Upper lobe of right lung (tissue), 1 donor: ENCODE measurements around the gene ZFAND6. TPM values are rescaled to one million over a fixed set of nuclear protein-coding genes. Genes with fewer than 3 reads are reported as not detected.
"Not testable (repeated sequence)": the region's sequence is repeated elsewhere in the genome, so short reads cannot be mapped to it uniquely, and the experiment has no call there.

ENCODE experiments used
- ATAC-seq: fragments of 200-7000 bp; cut with Tn5 transposase; one replicate; pipeline ENCODE4 v1.9.1; 2020; ENCODE audit warnings: mild to moderate bottlenecking, moderate library complexity
- DNase-seq: peaks from one replicate; pipeline ENCODE4 v3.0.0-alpha.2; 2020
- H3K27ac ChIP-seq: fragments of 200-600 bp; one replicate; pipeline ENCODE4 v1.8.0; 2022
- H3K27me3 ChIP-seq: fragments of 200-600 bp; one replicate; pipeline ENCODE4 v1.8.0; 2022; ENCODE audit warnings: mild to moderate bottlenecking
- H3K36me3 ChIP-seq: fragments of 200-600 bp; one replicate; pipeline ENCODE4 v1.8.0; 2022
- H3K4me1 ChIP-seq: fragments of 200-600 bp; one replicate; pipeline ENCODE4 v1.8.0; 2022
- H3K4me3 ChIP-seq: fragments of 200-600 bp; one replicate; pipeline ENCODE4 v1.8.0; 2022; ENCODE audit warnings: mild to moderate bottlenecking
- H3K9me3 ChIP-seq: fragments of 200-600 bp; one replicate; pipeline ENCODE4 v1.8.0; 2022
- intact Hi-C: fragments of 100-400 bp; cut with DNase I; formaldehyde crosslinking; loops from one replicate; pipeline ENCODE4 v1.11.0; 2022
- total RNA-seq: library from RNA; stranded (reverse); fragmentation: NEBNext Ultra II Directional; extraction: Animal tissue kit (Norgen Biotek cat#: 25700); gene quantifications from one replicate; pipeline ENCODE4 v1.2.1, GENCODE V29; 2021
- TF ChIP-seq, protein P1 (sequence below): fragments of 200-600 bp; IDR thresholded peaks from one replicate; pipeline ENCODE4 v1.8.0; 2022; ENCODE audit warnings: antibody characterized with exemption
- donor health status: DM: no; HTN: yes; CAD: no; lungs with severe emphysema.

ZFAND6 gene
- total RNA-seq, 1 donor from 2014 or later, result 79.5 TPM

DNA sequence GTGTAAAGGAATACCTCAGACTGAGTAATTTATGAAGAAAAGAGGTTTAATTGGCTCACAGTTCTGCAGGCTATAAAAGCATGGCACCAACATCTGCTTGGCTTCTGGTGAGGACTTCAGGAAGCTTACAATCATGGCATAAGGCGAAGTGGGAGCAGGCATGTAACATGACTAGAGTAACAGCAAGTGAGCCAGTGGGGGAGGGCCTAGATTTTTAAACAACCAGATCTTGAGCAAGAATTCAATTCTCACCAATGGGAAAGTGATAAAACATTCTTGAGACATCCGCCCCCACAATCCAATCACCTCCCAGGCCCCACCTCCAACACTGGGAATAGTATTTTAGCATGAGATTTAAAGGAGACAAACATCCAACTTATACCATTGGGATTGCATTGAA, 44.3 kb upstream of the ZFAND6 start:
- Histone ChIP-seq H3K27ac (no peak overlapping the region), H3K36me3 (no peaks in the 10 kb centered on the region), H3K9me3 (no peaks in the 10 kb centered on the region), H3K27me3 (no peaks in the 10 kb centered on the region), H3K4me3 (no peak overlapping the region), H3K4me1 (no peaks in the 10 kb centered on the region)
- TF ChIP-seq, protein P1, sequence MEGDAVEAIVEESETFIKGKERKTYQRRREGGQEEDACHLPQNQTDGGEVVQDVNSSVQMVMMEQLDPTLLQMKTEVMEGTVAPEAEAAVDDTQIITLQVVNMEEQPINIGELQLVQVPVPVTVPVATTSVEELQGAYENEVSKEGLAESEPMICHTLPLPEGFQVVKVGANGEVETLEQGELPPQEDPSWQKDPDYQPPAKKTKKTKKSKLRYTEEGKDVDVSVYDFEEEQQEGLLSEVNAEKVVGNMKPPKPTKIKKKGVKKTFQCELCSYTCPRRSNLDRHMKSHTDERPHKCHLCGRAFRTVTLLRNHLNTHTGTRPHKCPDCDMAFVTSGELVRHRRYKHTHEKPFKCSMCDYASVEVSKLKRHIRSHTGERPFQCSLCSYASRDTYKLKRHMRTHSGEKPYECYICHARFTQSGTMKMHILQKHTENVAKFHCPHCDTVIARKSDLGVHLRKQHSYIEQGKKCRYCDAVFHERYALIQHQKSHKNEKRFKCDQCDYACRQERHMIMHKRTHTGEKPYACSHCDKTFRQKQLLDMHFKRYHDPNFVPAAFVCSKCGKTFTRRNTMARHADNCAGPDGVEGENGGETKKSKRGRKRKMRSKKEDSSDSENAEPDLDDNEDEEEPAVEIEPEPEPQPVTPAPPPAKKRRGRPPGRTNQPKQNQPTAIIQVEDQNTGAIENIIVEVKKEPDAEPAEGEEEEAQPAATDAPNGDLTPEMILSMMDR, result no peak
- no peak for DNase-seq
- ATAC-seq, result no peak
- intact Hi-C loops, result no loop called here

DNA sequence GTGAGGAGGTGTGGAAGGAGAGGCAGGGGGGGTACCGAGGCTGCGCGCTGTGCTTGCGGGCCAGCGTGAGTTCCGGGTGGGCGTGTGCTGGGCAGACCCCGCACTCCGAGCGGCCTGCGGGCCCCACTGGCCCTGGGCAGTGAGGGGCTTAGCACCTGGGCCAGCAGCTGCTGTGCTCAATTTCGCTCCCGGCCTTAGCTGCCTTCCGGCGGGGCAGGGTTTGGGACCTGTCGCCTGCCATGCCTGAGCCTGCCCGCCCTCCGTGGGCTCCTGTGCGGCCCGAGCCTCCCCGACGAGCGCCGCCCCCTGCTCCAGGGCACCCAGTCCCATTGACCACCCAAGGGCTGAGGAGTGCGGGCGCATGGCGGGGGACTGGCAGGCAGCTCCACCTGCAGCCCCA, 43.0 kb upstream of the ZFAND6 start:
- intact Hi-C loops, H3K4me1 ChIP-seq, H3K4me3 ChIP-seq, H3K27ac ChIP-seq, H3K9me3 ChIP-seq, H3K27me3 ChIP-seq, ATAC-seq, DNase-seq, H3K36me3 ChIP-seq: not testable (repeated sequence)

DNA sequence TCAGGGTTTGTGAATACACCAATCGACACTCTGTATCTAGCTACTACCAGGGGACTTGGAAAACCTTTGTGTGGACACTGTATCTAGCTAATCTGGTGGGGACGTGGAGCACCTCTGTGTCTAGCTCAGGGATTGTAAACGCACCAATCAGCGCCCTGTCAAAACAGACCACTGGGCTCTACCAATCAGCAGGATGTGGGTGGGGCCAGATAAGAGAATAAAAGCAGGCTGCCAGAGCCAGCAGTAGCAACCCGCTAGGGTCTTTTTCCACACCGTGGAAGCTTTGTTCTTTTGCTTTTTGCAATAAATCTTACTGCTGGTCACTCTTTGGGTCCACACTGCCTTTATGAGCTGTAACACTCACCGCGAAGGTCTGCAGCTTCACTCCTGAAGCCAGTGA, 42.3 kb upstream of the ZFAND6 start:
- H3K36me3 ChIP-seq, DNase-seq, H3K9me3 ChIP-seq, H3K4me3 ChIP-seq, H3K4me1 ChIP-seq, H3K27me3 ChIP-seq, intact Hi-C loops, ATAC-seq, H3K27ac ChIP-seq: not testable (repeated sequence)

DNA sequence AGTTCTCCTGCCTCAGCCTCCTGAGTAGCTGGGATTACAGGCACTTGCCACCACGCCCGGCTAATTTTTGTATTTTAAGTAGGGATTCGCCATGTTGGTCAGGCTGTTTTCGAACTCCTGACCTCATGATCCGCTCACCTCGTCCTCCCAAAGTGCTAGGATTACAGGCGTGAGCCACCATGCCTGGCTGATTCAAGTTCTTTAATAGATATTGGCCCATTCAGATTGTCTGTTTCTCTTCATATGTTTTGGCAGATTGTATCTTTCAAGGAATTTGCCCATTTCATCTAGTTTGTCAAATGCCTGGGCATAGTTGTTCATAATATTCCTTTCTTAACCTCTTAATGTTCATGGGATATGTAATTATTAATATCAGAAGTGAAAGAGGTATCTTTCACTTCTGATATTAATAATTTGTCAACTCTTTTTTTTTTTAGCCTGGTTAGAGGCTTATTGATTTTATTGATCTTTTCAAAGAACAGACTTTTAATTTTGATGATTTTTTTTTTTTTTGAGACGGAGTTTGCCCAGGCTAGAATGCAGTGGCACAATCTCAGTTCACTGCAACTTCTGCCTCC, 40.2 kb upstream of the ZFAND6 start:
- DNase-seq, result no peak
- TF ChIP-seq, protein P1, result no peak
- intact Hi-C loops, result no loop called here

DNA sequence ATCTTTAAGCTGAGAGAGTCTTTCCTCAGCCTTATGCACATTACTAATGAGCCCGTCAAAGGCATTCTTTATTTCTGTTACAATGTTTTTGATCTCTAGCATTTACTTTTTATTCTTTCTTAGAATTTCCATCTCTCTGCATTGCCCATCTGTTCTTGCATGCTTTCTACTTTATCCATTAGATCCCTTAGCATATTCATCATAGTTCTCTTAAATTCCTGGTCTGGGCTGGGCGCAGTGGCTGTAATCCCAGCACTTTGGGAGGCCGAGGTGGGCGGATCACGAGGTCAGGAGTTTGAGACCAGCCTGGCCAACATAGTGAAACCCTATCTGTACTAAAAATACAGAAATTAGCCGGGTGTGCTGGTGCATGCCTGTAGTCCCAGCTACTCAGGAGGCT, 39.3 kb upstream of the ZFAND6 start:
- H3K27ac ChIP-seq, DNase-seq, intact Hi-C loops, H3K4me3 ChIP-seq, H3K36me3 ChIP-seq, ATAC-seq, H3K9me3 ChIP-seq, H3K27me3 ChIP-seq, H3K4me1 ChIP-seq: not testable (repeated sequence)

More for the DNA sequence above, 40.2 kb upstream of the ZFAND6 start:
- Histone ChIP-seq H3K4me3 (no peak overlapping the region), H3K27ac (no peak overlapping the region), H3K4me1 (no peaks in the 10 kb centered on the region), H3K9me3 (no peaks in the 10 kb centered on the region), H3K36me3 (no peaks in the 10 kb centered on the region), H3K27me3 (no peaks in the 10 kb centered on the region)
- ATAC-seq, result no peak

DNA sequence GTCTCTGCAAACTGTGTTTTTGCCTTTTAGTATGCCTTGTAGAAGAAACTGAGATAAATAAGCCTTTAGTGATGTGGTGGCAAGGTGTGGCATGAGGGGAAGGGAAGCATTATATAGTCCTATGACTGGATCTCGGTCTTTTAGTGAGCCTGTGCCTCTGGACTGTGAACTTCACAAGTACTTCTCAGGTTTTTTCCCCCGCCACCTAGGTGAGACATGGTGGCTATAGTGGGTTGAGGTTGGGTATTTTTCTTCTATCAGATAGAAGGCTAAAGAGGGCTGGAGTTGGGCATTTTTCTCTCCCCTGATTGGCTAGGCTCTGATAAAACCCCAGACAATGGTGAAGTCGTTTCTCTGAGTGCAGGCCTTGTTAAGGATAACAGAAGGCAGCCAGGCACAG, 38.7 kb upstream of the ZFAND6 start:
- no peaks in the 10 kb centered on the region for H3K9me3 ChIP-seq
- no peak overlapping the region for H3K4me3 ChIP-seq
- H3K36me3 ChIP-seq, result no peaks in the 10 kb centered on the region
- H3K4me1 ChIP-seq, result no peaks in the 10 kb centered on the region
- ATAC-seq (no peak), DNase-seq (no peak)
- intact Hi-C loops, result no loop called here
- H3K27me3 ChIP-seq, result no peaks in the 10 kb centered on the region
- TF ChIP-seq, protein P1, result no peak
- H3K27ac ChIP-seq, result no peak overlapping the region

DNA sequence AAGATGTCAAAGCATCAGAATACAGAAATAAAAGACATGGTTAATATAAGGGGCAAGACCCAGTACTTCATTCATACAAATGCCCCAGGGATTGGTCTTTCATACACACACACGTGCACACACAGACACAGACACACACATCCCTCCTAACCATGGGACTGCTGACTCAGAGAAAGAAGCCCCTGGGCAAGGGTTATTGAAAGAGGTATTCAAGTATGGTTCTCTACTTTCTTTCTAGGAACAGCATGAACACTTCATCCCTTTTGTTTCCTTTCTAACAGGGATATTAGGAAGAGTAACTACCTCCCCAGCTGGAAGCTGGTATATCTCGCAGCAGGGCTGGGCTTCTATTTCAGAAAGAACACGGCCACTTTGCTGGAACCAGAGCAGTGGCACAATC, 33.2 kb upstream of the ZFAND6 start:
- H3K4me1 ChIP-seq, result no peaks in the 10 kb centered on the region
- ATAC-seq (no peak), DNase-seq (no peak)
- H3K27ac ChIP-seq, result no peak overlapping the region
- H3K36me3 ChIP-seq, result no peaks in the 10 kb centered on the region
- intact Hi-C loops, result no loop called here
- no peak overlapping the region for H3K4me3 ChIP-seq
- TF ChIP-seq, protein P1, result no peak
- no peaks in the 10 kb centered on the region for H3K9me3 ChIP-seq
- no peaks in the 10 kb centered on the region for H3K27me3 ChIP-seq
